C4-2B (cell line): ENCODE results near the gene MXRA8.

Experiments used
- ZFX ChIP-seq: fragments of 450-650 bp; IDR thresholded peaks from 2 replicates; pipeline ENCODE4 v1.6.1; 2017
- TF ChIP-seq, protein P1 (sequence below): fragments of 450-650 bp; conservative IDR thresholded peaks from 2 replicates; pipeline ENCODE4 v1.5.1; 2017; ENCODE audit warnings: mild to moderate bottlenecking

DNA sequence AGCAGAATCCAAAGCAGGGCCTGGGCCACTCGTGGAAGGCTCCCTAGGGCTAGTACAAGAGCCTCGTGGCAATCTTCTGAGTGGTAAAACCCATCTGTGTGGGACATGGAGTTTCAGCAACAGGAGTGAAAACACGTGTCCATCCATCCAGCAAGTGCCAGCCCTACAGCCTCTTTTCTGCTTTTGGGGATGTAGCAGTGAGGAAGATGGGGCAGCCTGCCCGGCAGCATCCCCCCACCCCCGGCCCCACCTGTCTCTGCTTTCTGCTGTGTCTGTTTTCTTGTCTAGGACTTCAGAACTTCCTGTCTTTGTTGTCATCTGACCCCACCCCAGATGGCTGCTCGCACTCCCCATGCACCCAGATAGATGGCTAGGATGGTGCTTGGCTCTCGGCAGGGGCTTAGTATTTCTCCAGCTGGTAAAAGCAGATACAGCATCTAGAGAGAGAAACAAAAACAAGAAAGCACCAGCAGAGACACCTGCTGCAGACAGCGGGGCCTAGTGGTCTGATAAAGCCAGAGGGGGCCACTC, 32.2 kb downstream of the MXRA8 start:
- TF ChIP-seq, protein P1, sequence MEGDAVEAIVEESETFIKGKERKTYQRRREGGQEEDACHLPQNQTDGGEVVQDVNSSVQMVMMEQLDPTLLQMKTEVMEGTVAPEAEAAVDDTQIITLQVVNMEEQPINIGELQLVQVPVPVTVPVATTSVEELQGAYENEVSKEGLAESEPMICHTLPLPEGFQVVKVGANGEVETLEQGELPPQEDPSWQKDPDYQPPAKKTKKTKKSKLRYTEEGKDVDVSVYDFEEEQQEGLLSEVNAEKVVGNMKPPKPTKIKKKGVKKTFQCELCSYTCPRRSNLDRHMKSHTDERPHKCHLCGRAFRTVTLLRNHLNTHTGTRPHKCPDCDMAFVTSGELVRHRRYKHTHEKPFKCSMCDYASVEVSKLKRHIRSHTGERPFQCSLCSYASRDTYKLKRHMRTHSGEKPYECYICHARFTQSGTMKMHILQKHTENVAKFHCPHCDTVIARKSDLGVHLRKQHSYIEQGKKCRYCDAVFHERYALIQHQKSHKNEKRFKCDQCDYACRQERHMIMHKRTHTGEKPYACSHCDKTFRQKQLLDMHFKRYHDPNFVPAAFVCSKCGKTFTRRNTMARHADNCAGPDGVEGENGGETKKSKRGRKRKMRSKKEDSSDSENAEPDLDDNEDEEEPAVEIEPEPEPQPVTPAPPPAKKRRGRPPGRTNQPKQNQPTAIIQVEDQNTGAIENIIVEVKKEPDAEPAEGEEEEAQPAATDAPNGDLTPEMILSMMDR = no peak
- TF ChIP-seq ZFX = no peak
